ENCODE data around the gene SH3GL2.

Gene SH3GL2

DNA sequence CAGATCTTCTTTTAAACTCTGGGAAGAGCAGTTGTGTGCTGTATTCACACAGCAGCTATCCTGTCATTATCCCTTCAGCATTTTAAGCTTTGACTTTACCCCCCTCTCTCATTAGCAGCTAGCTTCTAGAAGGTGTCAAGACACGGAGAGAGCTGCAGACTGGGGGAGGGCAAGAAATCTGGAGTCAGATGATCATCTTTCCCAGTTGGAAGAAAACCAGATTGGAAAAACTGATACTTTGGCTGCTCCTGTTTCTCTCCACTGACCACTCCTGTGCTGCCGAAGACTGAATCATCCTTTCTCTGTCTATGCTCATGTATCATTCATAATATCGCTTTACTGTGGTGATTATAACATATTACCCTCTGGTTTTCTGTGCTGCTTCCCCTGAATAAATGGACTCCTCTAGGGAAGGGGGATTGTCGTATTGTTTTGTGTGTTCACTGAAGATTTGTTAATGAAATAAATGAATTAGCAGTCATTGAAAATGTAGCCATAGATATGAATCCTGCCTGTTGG, 75.1 kb downstream of the SH3GL2 start:
- no peaks in the 10 kb centered on the region for H3K36me3 Mint-ChIP-seq
- no peak for ATAC-seq (ENCODE audit: low read depth)
- no peak overlapping the region for H3K4me3 Mint-ChIP-seq
- H3K27ac Mint-ChIP-seq: no peak overlapping the region
- no peaks in the 10 kb centered on the region for H3K9me3 Mint-ChIP-seq
- no peaks in the 10 kb centered on the region for H3K27me3 Mint-ChIP-seq
- no peaks in the 10 kb centered on the region for H3K4me1 Mint-ChIP-seq
- DNase-seq (ENCODE audit: low spot score in 2 of 2): no peak

DNA sequence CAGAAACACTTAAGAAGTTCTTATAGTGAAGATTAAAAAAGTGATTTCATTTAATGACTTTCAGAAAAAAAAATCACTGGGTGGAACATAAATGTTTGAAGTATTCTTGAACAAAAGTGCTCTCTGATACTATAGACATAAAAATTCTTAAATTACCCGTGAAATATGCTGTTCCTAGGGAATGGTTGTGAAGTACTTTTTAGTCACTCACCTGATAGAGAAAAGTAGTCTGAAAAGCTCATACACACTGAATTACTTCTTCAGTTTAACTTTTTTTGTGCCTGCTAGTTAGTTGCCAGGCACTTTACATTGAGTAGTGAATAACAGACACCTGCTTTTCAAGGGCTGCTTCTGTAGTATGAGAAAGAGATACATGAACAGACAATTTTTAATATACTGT, 78.0 kb downstream of the SH3GL2 start:
- ATAC-seq (ENCODE audit: low read depth) (no peak), DNase-seq (ENCODE audit: low spot score in 2 of 2) (no peak)
- Mint-ChIP-seq H3K36me3 (no peaks in the 10 kb centered on the region), H3K4me1 (no peaks in the 10 kb centered on the region), H3K27me3 (no peaks in the 10 kb centered on the region), H3K27ac (no peak overlapping the region), H3K4me3 (no peak overlapping the region), H3K9me3 (no peaks in the 10 kb centered on the region)

DNA sequence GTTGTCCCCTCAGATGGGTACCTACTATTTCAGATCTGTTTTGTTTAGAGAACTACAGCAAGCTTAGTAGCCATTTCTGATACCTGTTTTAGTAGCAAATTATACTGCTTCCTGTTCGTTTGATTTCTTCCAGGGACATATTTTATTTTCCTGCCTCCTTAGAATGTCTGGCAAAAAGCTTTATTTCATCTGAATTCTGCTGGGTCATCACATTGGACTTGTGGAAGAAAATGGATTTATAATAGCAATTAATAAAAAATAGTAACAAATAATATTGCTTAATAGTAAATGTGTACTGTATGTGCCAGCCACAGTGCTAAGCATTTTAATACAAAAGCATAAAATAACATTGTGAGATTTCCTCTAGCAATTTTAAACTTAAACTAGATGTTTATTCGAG, 79.4 kb downstream of the SH3GL2 start:
- H3K27ac Mint-ChIP-seq: no peak overlapping the region
- H3K27me3 Mint-ChIP-seq: no peaks in the 10 kb centered on the region
- ATAC-seq (ENCODE audit: low read depth) (no peak), DNase-seq (ENCODE audit: low spot score in 2 of 2) (no peak)
- no peaks in the 10 kb centered on the region for H3K9me3 Mint-ChIP-seq
- no peaks in the 10 kb centered on the region for H3K4me1 Mint-ChIP-seq
- no peak overlapping the region for H3K4me3 Mint-ChIP-seq
- no peaks in the 10 kb centered on the region for H3K36me3 Mint-ChIP-seq

DNA sequence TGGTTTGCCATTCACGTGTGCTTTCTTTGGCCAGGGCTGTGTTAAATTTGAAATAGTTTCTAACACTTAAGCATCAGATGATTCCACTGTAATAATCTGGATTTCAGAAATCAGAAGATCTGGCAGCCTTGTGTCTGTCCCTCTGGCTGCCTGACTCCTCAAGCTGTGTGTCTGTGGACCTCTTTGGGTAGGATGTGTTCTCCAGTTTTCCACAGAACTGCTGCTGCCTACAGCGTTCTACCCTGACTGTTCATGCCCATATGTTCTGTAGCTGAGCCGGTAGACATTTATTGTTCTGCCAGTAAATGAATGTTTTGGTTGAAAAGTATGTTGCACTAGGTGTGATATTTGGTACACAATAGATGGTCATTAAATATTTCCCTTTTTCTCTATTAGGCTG, 81.3 kb downstream of the SH3GL2 start:
- ATAC-seq (ENCODE audit: low read depth) (no peak), DNase-seq (ENCODE audit: low spot score in 2 of 2) (no peak)
- Mint-ChIP-seq H3K4me1 (no peaks in the 10 kb centered on the region), H3K9me3 (no peaks in the 10 kb centered on the region), H3K27ac (no peak overlapping the region), H3K4me3 (no peak overlapping the region), H3K36me3 (no peaks in the 10 kb centered on the region), H3K27me3 (no peaks in the 10 kb centered on the region)

DNA sequence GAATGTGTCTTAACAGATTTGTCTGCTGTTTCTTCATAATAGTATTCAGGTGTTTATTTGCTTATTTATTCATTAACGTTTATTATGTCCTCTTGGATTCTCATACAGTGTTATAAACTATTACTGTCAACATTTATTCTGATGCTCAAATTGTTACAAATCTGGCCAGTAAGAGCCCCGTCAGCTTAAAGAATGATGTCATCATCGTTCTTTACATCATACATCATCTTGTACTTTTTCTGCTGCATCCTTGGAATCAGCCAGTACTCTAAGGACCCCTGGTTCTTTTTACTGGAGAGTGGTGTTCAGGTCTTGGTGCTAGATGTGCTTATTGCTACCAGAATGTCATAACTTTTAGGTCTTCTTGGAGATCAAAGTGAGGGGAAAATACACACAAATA, 86.6 kb downstream of the SH3GL2 start:
- Mint-ChIP-seq H3K36me3 (no peaks in the 10 kb centered on the region), H3K4me3 (no peak overlapping the region)
- no peak for ATAC-seq (ENCODE audit: low read depth)

DNA sequence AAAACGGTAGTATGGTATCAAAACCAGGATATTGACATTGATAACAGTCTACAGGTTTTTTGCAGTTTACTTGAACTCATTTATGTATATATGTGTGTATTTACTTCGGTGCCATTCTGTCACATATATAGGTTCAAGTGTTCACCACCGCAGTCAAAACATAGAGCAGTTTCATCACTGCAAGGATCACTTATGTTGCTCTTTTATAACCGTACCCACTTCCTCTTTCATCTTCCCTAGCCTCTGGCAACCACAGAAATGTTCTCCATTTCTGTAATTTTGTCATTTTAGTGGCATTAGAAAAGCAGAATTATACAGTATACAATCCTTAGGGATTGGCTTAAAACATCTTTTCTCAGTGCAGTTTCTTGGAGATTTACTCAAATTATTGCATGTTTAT, 90.3 kb downstream of the SH3GL2 start:
- no peaks in the 10 kb centered on the region for H3K4me1 Mint-ChIP-seq
- H3K27me3 Mint-ChIP-seq: no peaks in the 10 kb centered on the region
- peaks cover 4% of the 10 kb centered on the region for H3K9me3 Mint-ChIP-seq
- H3K4me3 Mint-ChIP-seq: no peak overlapping the region
- no peak overlapping the region for H3K27ac Mint-ChIP-seq
- H3K36me3 Mint-ChIP-seq: no peaks in the 10 kb centered on the region
- DNase-seq (ENCODE audit: low spot score in 2 of 2) (no peak), ATAC-seq (ENCODE audit: low read depth) (no peak)

More for the DNA sequence above, 86.6 kb downstream of the SH3GL2 start:
- H3K27ac Mint-ChIP-seq: no peak overlapping the region
- H3K9me3 Mint-ChIP-seq: peaks cover 4% of the 10 kb centered on the region
- no peak for DNase-seq (ENCODE audit: low spot score in 2 of 2)
- no peaks in the 10 kb centered on the region for H3K4me1 Mint-ChIP-seq
- no peaks in the 10 kb centered on the region for H3K27me3 Mint-ChIP-seq

DNA sequence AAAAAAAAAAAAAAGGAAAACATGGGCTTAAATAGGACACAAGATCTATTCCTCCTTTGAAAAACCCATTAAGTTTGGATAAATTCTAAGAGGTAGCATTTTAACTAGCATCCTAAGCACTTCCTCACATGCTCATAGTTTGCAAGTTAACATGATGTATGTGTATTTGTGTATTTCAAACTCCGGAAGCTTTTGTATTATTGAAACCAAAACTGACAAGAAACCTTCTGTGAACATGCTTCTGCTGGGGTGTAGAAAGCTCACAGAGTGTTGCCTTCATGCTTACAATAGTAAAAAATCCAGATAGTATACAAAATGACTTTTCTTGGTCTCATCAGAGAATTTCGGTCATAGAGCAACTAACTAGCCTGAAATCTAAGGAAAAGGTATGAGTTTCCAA, 103.8 kb downstream of the SH3GL2 start:
- no peak overlapping the region for H3K27ac Mint-ChIP-seq
- no peaks in the 10 kb centered on the region for H3K36me3 Mint-ChIP-seq
- peaks cover 4% of the 10 kb centered on the region for H3K9me3 Mint-ChIP-seq
- no peaks in the 10 kb centered on the region for H3K4me1 Mint-ChIP-seq
- ATAC-seq (ENCODE audit: low read depth) (no peak), DNase-seq (ENCODE audit: low spot score in 2 of 2) (no peak)
- no peaks in the 10 kb centered on the region for H3K27me3 Mint-ChIP-seq
- H3K4me3 Mint-ChIP-seq: no peak overlapping the region

DNA sequence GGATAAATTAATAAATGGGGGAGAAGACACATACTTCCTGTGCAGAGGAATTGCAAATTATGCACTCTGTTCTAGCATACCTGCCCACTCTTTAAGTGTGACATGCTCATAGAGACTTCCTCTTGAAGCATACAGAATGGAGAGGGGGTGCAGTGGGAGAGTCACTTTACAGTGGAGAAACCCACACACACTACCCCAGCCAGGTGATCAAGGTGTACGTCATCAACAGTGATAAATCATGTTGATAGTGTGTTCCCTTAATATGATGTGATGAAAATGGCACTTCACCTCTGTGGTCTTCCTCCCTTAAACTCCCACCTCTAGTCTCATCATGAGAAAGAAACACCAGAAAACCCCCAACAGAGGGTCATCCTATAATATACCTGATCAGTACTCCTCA, 110.0 kb downstream of the SH3GL2 start:
- Mint-ChIP-seq H3K4me3 (no peak overlapping the region), H3K36me3 (no peaks in the 10 kb centered on the region), H3K27ac (no peak overlapping the region), H3K4me1 (no peaks in the 10 kb centered on the region), H3K9me3 (peaks cover 3% of the 10 kb centered on the region), H3K27me3 (no peaks in the 10 kb centered on the region)
- DNase-seq (ENCODE audit: low spot score in 2 of 2) (no peak), ATAC-seq (ENCODE audit: low read depth) (no peak)

DNA sequence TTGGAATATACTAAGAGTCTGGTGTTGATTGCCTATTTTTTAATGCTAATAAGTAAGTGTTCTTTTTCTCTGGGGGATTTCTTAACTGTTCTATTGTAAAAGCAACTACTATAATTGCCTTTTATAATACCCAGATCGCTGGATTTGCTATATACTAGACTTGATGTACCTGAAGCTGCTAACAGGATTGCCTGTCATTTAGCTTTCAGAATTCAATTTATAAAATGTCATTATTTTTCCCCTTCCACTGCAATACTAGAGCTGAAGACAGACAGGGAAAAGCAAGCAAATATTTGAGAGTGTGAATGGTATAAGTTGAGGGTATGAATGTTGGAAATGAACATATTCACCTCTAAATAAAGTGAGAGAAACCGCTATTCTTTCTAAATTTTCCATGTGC, 115.5 kb downstream of the SH3GL2 start:
- Mint-ChIP-seq H3K4me1 (no peaks in the 10 kb centered on the region), H3K27me3 (no peaks in the 10 kb centered on the region), H3K9me3 (peaks cover 2% of the 10 kb centered on the region), H3K36me3 (no peaks in the 10 kb centered on the region), H3K27ac (no peak overlapping the region), H3K4me3 (no peak overlapping the region)
- ATAC-seq (ENCODE audit: low read depth): no peak
- no peak for DNase-seq (ENCODE audit: low spot score in 2 of 2)

DNA sequence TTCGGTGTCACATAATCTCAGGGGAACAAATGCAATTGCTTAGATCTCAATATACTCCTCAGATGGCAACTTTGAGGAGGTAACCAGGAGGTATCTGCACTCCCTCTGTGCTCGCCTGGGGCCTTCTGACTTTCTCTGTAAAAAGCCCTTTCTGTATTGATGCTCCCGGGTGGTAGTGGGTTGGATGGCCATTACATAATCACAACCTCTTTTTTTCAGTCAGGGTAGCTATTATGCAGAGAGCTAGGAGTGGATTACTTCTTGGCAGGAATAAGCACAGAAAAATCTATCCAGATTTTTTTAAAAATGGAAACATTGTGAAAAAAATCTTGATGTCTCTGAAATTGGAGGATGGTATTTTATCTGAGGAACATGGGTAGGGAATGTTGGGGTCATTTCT, 116.6 kb downstream of the SH3GL2 start:
- Mint-ChIP-seq H3K4me1 (no peaks in the 10 kb centered on the region), H3K4me3 (no peak overlapping the region), H3K36me3 (no peaks in the 10 kb centered on the region), H3K27me3 (no peaks in the 10 kb centered on the region), H3K9me3 (peaks cover 3% of the 10 kb centered on the region), H3K27ac (no peak overlapping the region)
- ATAC-seq (ENCODE audit: low read depth) (no peak), DNase-seq (ENCODE audit: low spot score in 2 of 2) (no peak)

DNA sequence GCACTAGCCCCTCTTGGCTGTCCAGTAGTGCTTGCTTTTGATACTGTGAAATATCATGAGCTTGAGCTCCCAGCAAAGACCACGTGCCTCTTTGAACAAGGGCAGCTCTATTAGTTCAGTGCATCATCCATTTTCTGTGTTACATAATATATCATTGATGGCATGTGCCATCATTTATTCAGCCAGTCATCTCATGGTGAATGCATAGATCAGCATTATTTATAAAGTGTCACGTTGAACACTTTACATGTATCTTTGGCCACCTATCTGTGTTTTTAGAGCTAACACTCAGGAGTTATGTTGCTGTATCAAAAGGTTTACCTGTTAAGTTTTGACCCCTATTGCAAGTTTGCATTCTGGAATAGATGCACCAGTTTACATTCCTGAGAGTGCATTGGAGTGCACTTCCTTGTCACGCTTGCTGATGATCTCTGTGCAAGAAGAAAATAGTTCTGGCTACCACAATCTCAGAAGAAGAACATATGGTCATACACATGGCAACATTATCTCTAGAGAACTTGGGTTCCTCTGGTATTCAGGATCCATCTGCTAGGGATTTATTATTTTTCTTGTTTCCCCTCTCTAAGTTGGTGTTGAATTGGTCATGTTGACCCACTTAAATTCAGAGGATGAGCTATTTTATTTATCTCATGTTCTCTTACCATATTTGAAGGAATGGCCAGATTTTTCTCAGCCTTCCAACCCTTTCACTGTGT, 120.9 kb downstream of the SH3GL2 start:
- no peak overlapping the region for H3K27ac Mint-ChIP-seq
- no peaks in the 10 kb centered on the region for H3K4me1 Mint-ChIP-seq

DNA sequence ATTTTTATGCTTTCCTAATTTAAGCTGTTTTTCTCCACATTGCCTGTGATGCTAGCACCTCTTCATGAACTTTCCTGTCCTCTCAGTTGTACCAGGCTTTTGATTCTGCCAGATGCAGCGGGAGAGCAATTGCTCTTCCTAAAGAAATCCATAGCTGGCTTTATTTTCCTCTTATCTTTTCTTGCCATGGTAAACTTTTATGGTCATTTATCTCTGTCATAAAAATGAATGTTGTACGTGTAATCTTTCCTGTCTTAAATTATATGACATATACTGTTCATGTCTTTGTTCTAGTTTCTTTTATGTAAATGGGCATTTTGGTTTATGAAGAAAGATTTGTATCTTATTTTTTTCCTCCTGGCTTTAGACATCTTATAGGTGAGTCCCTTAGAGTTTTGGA, 127.5 kb downstream of the SH3GL2 start:
- H3K4me1 Mint-ChIP-seq: no peaks in the 10 kb centered on the region
- peaks cover 1% of the 10 kb centered on the region for H3K9me3 Mint-ChIP-seq
- no peaks in the 10 kb centered on the region for H3K36me3 Mint-ChIP-seq
- no peak overlapping the region for H3K27ac Mint-ChIP-seq
- no peaks in the 10 kb centered on the region for H3K27me3 Mint-ChIP-seq
- no peak for DNase-seq (ENCODE audit: low spot score in 2 of 2)
- ATAC-seq (ENCODE audit: low read depth): no peak
- no peak overlapping the region for H3K4me3 Mint-ChIP-seq

More for the DNA sequence above, 120.9 kb downstream of the SH3GL2 start:
- H3K27me3 Mint-ChIP-seq: no peaks in the 10 kb centered on the region
- ATAC-seq (ENCODE audit: low read depth) (no peak), DNase-seq (ENCODE audit: low spot score in 2 of 2) (no peak)
- peaks cover 3% of the 10 kb centered on the region for H3K9me3 Mint-ChIP-seq
- H3K36me3 Mint-ChIP-seq: no peaks in the 10 kb centered on the region
- no peak overlapping the region for H3K4me3 Mint-ChIP-seq

DNA sequence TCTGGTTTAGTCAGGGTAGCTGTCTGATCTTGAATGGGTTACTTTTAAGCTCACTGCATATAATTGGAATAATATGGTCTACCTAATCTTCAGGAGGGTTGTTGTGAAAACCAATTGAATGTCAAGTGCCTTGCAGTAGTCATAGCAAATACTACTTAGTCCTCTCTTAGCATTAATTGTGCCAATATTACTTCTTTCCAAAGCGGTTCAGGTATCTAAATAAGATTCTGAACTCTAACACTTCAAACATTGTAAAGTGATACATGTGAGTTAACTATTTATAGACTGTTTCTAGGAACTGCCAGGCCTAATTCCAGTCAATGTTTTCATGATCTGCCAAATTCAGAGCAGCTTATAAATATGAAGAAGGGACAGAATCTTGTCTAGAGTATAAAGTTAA, 140.2 kb downstream of the SH3GL2 start:
- H3K4me3 Mint-ChIP-seq: no peak overlapping the region
- H3K9me3 Mint-ChIP-seq: peaks cover 10% of the 10 kb centered on the region
- no peak for ATAC-seq (ENCODE audit: low read depth)
- H3K27ac Mint-ChIP-seq: no peak overlapping the region
- no peaks in the 10 kb centered on the region for H3K27me3 Mint-ChIP-seq
- DNase-seq (ENCODE audit: low spot score in 2 of 2): no peak
- no peaks in the 10 kb centered on the region for H3K4me1 Mint-ChIP-seq
- H3K36me3 Mint-ChIP-seq: no peaks in the 10 kb centered on the region

DNA sequence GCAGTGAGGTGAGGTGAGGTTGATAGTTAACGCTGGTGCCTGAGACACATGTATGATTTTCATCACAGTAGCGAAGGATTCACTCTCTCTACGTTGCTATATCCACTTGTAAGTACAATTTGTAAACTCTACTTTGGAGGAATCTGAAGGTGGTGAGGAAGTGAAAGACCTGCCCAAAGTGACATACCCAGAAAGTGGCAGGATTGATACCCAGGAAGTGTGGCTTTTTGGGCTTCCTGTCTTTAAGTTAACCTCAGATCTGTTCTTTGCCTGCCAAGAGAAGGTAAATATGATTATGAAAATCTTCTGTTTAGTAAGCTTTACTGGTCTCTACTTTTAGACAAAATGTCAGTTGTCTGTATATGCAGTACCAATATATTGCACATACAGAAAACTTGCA, 143.1 kb downstream of the SH3GL2 start:
- ATAC-seq (ENCODE audit: low read depth) (no peak), DNase-seq (ENCODE audit: low spot score in 2 of 2) (no peak)
- Mint-ChIP-seq H3K36me3 (no peaks in the 10 kb centered on the region), H3K9me3 (peaks cover 10% of the 10 kb centered on the region), H3K27ac (no peak overlapping the region), H3K4me1 (no peaks in the 10 kb centered on the region), H3K27me3 (no peaks in the 10 kb centered on the region), H3K4me3 (no peak overlapping the region)

DNA sequence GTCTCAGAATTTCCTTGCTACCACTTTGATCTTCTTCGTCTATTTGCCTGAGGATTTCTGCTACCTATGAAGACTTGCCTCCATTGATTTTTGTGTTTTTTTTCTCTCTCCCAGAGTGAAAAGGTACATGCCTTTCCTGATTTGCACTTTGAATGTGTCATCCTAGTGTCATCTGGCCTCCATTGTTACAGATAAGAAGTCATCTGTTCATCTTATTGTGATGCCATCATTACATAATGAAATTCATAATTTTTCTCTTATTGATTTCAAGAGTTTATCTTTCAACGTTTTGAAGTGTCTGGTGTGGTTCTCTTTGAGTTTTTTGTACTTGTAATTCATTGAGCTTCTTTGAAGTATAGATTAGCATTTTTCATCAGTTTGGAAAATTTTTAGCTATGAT, 144.8 kb downstream of the SH3GL2 start:
- no peaks in the 10 kb centered on the region for H3K36me3 Mint-ChIP-seq
- no peak for ATAC-seq (ENCODE audit: low read depth)
- no peaks in the 10 kb centered on the region for H3K27me3 Mint-ChIP-seq
- no peak overlapping the region for H3K4me3 Mint-ChIP-seq
- peaks cover 10% of the 10 kb centered on the region for H3K9me3 Mint-ChIP-seq
- H3K4me1 Mint-ChIP-seq: no peaks in the 10 kb centered on the region
- H3K27ac Mint-ChIP-seq: no peak overlapping the region
- DNase-seq (ENCODE audit: low spot score in 2 of 2): no peak

Data from memory B cell (primary cell).